ENCODE results near the gene RTL9. TPM values are rescaled to one million over a fixed set of nuclear protein-coding genes. Genes with fewer than 3 reads are reported as not detected.
"Not testable (repeated sequence)": the region's sequence is repeated elsewhere in the genome, so short reads cannot be mapped to it uniquely, and the experiment has no call there.

Gene RTL9
- total RNA-seq, 2 donors from 2014 or later: not detected

GRCh38 chrX:110322603-110323002 is 36.0 kb upstream of the RTL9 start:
- DNase-seq: no peak
- ATAC-seq: no peak
- H3K4me1 Mint-ChIP-seq: peaks cover 6% of the 10 kb centered on the region
- no peak overlapping the region for H3K4me3 Mint-ChIP-seq
- peaks cover 2% of the 10 kb centered on the region for H3K36me3 Mint-ChIP-seq (ENCODE audit: low read depth)
- no peak overlapping the region for H3K27ac Mint-ChIP-seq
- H3K9me3 ChIP-seq (ENCODE audit: control insufficient read depth, low read length, poor library complexity, severe bottlenecking): no peaks in the 10 kb centered on the region
- H3K27me3 Mint-ChIP-seq: no peaks in the 10 kb centered on the region

- Mint-ChIP-seq H3K4me1 (peaks cover 6% of the 10 kb centered on the region), H3K36me3 (ENCODE audit: low read depth) (peaks cover 2% of the 10 kb centered on the region), H3K27ac (no peak overlapping the region), H3K27me3 (no peaks in the 10 kb centered on the region), H3K4me3 (no peak overlapping the region)
- no peak for DNase-seq
- H3K9me3 ChIP-seq (ENCODE audit: control insufficient read depth, low read length, poor library complexity, severe bottlenecking): no peaks in the 10 kb centered on the region
- ATAC-seq: no peak
Measured at GRCh38 chrX:110326712-110327111, 31.9 kb upstream of the RTL9 start.

- no peak overlapping the region for H3K4me3 Mint-ChIP-seq
- no peaks in the 10 kb centered on the region for H3K27me3 Mint-ChIP-seq
- ATAC-seq (no peak), DNase-seq (no peak)
- no peaks in the 10 kb centered on the region for H3K9me3 ChIP-seq (ENCODE audit: control insufficient read depth, low read length, poor library complexity, severe bottlenecking)
- H3K36me3 Mint-ChIP-seq (ENCODE audit: low read depth): peaks cover 2% of the 10 kb centered on the region
- peaks cover 4% of the 10 kb centered on the region for H3K4me1 Mint-ChIP-seq
- H3K27ac Mint-ChIP-seq: no peak overlapping the region
Measured at GRCh38 chrX:110327336-110327735, 31.3 kb upstream of the RTL9 start.

DNA sequence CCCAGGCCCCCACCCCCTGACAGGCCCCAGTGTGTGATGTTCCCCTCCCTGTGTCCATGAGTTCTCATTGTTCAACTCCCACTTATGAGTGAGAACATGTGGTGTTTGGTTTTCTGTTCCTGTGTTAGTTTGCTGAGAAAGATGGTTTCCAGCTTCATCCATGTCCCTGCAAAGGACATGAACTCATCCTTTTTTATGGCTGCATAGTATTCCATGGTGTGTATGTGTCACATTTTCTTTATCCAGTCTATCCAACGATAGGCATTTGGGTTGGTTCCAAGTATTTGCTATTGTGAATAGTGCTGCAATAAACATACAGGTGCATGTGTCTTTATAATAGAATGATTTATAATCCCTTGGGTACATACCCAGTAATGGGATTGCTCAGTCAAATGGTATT is 30.0 kb upstream of the RTL9 start:
- not testable (repeated sequence) for H3K4me1 Mint-ChIP-seq; H3K4me3 Mint-ChIP-seq; H3K27ac Mint-ChIP-seq; ATAC-seq; H3K36me3 Mint-ChIP-seq (ENCODE audit: low read depth); H3K9me3 ChIP-seq (ENCODE audit: control insufficient read depth, low read length, poor library complexity, severe bottlenecking); H3K27me3 Mint-ChIP-seq; DNase-seq

DNA sequence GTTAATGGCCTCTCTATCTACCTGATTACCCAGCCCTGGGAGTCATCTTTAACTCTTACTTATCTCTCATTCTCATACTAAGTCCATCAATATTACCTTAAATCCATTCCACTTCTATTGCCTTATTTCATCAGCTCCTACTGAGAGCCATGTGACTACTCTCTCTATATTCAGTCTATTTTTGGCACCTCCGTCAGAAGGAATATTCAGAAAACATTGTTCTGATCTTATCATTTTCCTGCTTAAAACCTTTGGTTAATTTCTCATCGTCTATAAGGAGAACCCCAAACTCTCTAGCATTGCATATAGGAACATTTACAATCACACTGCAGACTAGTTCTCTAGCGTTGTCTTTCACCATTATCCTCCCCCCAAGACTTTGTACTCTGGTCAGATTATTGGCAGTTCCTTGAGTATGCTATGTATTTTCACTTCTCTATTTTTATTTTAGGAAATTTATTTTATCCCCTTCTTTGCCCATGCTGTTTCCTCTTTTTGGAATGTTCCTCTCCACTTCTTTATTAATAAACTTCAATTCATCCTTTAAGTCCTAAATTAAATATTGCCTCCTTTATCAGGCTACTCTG is 27.1 kb upstream of the RTL9 start:
- Mint-ChIP-seq H3K27me3 (no peaks in the 10 kb centered on the region), H3K4me3 (no peak overlapping the region), H3K4me1 (no peaks in the 10 kb centered on the region), H3K36me3 (ENCODE audit: low read depth) (no peaks in the 10 kb centered on the region), H3K27ac (no peak overlapping the region)
- DNase-seq (no peak), ATAC-seq (no peak)
- no peaks in the 10 kb centered on the region for H3K9me3 ChIP-seq (ENCODE audit: control insufficient read depth, low read length, poor library complexity, severe bottlenecking)

DNA sequence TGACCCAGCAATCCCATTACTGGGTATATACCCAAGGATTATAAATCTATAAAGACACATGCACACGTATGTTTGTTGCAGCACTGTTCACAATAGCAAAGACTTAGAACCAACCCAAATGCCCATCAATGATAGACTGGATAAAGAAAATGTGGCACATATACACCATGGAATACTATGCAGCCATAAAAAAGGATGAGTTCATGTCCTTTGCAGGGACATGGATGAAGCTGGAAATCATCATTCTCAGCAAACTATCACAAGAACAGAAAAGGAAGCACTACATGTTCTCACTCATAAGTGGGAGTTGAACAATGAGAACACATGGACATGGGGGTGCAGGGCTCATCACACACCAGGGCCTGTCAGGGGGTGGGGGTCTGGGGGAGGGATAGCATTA is 25.2 kb upstream of the RTL9 start:
- not testable (repeated sequence) for H3K4me1 Mint-ChIP-seq; H3K36me3 Mint-ChIP-seq (ENCODE audit: low read depth); H3K4me3 Mint-ChIP-seq; H3K27me3 Mint-ChIP-seq; H3K27ac Mint-ChIP-seq; DNase-seq; ATAC-seq; H3K9me3 ChIP-seq (ENCODE audit: control insufficient read depth, low read length, poor library complexity, severe bottlenecking)

DNA sequence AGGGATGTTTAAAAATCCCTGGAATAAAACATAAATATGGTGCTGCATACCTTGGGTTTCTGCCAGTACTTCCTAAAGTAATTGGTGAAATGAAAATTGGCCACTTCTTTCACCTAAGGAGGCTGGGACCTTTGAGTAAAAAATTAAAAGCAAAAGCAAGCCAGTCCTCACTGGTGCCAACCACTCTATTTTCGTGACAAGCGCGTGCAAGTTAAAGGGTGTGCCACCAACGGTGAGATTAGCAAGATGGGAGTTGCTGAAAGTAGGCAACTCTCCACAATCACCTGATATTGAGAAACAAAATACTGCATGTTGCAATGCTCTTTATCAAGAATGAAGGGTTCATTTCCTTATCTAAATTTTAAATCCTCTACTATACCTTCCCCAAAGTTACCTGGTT is 19.7 kb upstream of the RTL9 start:
- H3K27ac Mint-ChIP-seq: no peak overlapping the region
- no peaks in the 10 kb centered on the region for H3K36me3 Mint-ChIP-seq (ENCODE audit: low read depth)
- H3K27me3 Mint-ChIP-seq: no peaks in the 10 kb centered on the region
- ATAC-seq: no peak
- no peak overlapping the region for H3K4me3 Mint-ChIP-seq
- no peaks in the 10 kb centered on the region for H3K9me3 ChIP-seq (ENCODE audit: control insufficient read depth, low read length, poor library complexity, severe bottlenecking)
- H3K4me1 Mint-ChIP-seq: no peaks in the 10 kb centered on the region
- DNase-seq: no peak

GRCh38 chrX:110341189-110342035 is 17.2 kb upstream of the RTL9 start:
- Mint-ChIP-seq H3K4me1 (no peaks in the 10 kb centered on the region), H3K36me3 (ENCODE audit: low read depth) (no peaks in the 10 kb centered on the region), H3K4me3 (no peak overlapping the region), H3K27me3 (no peaks in the 10 kb centered on the region), H3K27ac (no peak overlapping the region)
- ATAC-seq (no peak), DNase-seq (no peak)
- H3K9me3 ChIP-seq (ENCODE audit: control insufficient read depth, low read length, poor library complexity, severe bottlenecking): no peaks in the 10 kb centered on the region

- ATAC-seq (no peak), DNase-seq (no peak)
- Mint-ChIP-seq H3K4me3 (no peak overlapping the region), H3K4me1 (no peaks in the 10 kb centered on the region), H3K27me3 (no peaks in the 10 kb centered on the region), H3K36me3 (ENCODE audit: low read depth) (no peaks in the 10 kb centered on the region), H3K27ac (no peak overlapping the region)
- no peaks in the 10 kb centered on the region for H3K9me3 ChIP-seq (ENCODE audit: control insufficient read depth, low read length, poor library complexity, severe bottlenecking)
Measured at GRCh38 chrX:110346681-110347080, 12.0 kb upstream of the RTL9 start.

DNA sequence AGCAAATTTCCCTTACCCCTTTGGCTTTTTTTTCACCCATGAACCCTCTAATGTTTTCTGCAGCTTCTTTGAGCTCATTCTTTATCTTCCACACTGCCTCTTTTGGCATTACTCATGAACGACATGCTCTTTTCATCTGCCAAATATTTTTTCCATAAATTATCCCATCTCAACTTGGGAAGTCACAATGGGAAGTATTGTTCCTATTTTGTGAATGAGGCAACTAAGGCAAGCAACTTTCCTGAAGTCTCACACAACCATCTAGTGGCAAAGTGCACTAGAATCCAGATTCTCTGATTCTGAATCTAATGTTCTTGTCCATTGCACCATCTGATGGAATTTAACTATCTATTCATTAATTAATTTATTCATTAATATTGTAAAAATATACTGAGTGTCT is 625 bp downstream of the RTL9 start:
- Mint-ChIP-seq H3K36me3 (ENCODE audit: low read depth) (no peaks in the 10 kb centered on the region), H3K4me1 (no peaks in the 10 kb centered on the region), H3K27ac (no peak overlapping the region), H3K4me3 (no peak overlapping the region), H3K27me3 (no peaks in the 10 kb centered on the region)
- ATAC-seq (no peak), DNase-seq (no peak)
- H3K9me3 ChIP-seq (ENCODE audit: control insufficient read depth, low read length, poor library complexity, severe bottlenecking): no peaks in the 10 kb centered on the region

- no peaks in the 10 kb centered on the region for H3K27me3 Mint-ChIP-seq
- no peaks in the 10 kb centered on the region for H3K9me3 ChIP-seq (ENCODE audit: control insufficient read depth, low read length, poor library complexity, severe bottlenecking)
- no peaks in the 10 kb centered on the region for H3K4me1 Mint-ChIP-seq
- no peak overlapping the region for H3K4me3 Mint-ChIP-seq
- DNase-seq (no peak), ATAC-seq (no peak)
- peaks cover 1% of the 10 kb centered on the region for H3K36me3 Mint-ChIP-seq (ENCODE audit: low read depth)
- H3K27ac Mint-ChIP-seq: no peak overlapping the region
Measured at GRCh38 chrX:110363244-110363643, 4.6 kb downstream of the RTL9 start.

DNA sequence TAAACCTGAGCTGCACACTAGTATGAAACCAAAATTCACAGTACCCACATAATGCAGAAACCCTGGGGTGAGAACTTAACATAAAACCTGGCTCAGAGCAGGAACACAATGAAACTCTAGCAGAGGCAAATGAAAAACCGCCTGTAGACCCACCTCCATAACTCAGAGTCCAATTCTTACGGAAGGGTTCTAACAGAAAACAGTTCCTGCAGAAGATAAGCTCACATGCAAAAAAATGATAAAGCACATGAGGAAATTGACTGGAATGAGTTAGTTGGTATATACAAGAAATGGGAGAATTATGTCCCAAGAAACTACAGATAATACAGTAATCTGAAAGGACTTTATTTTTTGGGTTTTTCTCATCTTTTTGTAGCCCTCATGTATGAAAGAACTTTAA is 14.7 kb downstream of the RTL9 start:
- no peak for DNase-seq
- H3K27me3 Mint-ChIP-seq: no peaks in the 10 kb centered on the region
- no peaks in the 10 kb centered on the region for H3K4me1 Mint-ChIP-seq
- H3K36me3 Mint-ChIP-seq (ENCODE audit: low read depth): no peaks in the 10 kb centered on the region
- no peak overlapping the region for H3K4me3 Mint-ChIP-seq
- no peak for ATAC-seq
- H3K9me3 ChIP-seq (ENCODE audit: control insufficient read depth, low read length, poor library complexity, severe bottlenecking): no peaks in the 10 kb centered on the region
- H3K27ac Mint-ChIP-seq: no peak overlapping the region

DNA sequence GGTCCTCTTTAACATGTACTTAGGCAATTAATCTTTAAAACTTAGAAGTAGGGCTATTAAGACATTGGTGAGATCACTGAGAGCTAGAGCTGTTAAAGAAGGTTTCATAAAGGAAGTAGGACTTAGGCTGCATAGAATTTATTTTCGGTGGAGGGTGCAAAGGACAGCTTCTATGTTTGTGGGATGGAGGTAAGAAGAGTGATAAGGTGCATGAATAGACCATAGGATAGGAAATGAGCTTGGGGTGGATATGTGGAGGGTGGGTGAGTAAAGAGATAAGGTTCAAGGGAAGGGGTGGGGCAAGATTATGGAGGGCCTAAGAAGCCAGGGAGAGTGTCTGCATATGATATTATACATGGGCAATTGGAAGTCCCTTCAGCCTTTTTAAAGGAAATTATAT is 15.9 kb downstream of the RTL9 start:
- H3K27me3 Mint-ChIP-seq: no peaks in the 10 kb centered on the region
- no peak for DNase-seq
- ATAC-seq: no peak
- no peaks in the 10 kb centered on the region for H3K9me3 ChIP-seq (ENCODE audit: control insufficient read depth, low read length, poor library complexity, severe bottlenecking)
- H3K4me3 Mint-ChIP-seq: no peak overlapping the region
- H3K27ac Mint-ChIP-seq: no peak overlapping the region
- H3K36me3 Mint-ChIP-seq (ENCODE audit: low read depth): no peaks in the 10 kb centered on the region
- no peaks in the 10 kb centered on the region for H3K4me1 Mint-ChIP-seq

- no peak for ATAC-seq
- Mint-ChIP-seq H3K4me1 (peaks cover 4% of the 10 kb centered on the region), H3K4me3 (no peak overlapping the region), H3K36me3 (ENCODE audit: low read depth) (no peaks in the 10 kb centered on the region), H3K27me3 (no peaks in the 10 kb centered on the region), H3K27ac (no peak overlapping the region)
- no peaks in the 10 kb centered on the region for H3K9me3 ChIP-seq (ENCODE audit: control insufficient read depth, low read length, poor library complexity, severe bottlenecking)
- no peak for DNase-seq
Measured at GRCh38 chrX:110381216-110381615, 22.6 kb downstream of the RTL9 start.
